Right lung (tissue), 5 donors: ENCODE results near the gene PREX1. TPM values are rescaled to one million over a fixed set of nuclear protein-coding genes. Genes with fewer than 3 reads are reported as not detected.

Experiments
- DNase-seq, 2 donors: peaks; one replicate each; pipeline ENCODE4 v3.0.0-alpha.2; 2013
- polyA plus RNA-seq, 5 donors: library from polyadenylated mRNA; unstranded; fragments of 120-200 nt; gene quantifications; one replicate each; pipeline versions ENCODE4 v1.2.1 to v1.2.3, GENCODE V29; 2013; ENCODE audit warnings: inconsistent platforms in 1 of 5, low replicate concordance in 1 of 5; ENCODE audit not compliant: insufficient read length in 5 of 5, insufficient read depth in 1 of 5

PREX1 gene
- polyA plus RNA-seq, 5 donors: 17.8 to 29.9 (median 19.7) TPM

DNA sequence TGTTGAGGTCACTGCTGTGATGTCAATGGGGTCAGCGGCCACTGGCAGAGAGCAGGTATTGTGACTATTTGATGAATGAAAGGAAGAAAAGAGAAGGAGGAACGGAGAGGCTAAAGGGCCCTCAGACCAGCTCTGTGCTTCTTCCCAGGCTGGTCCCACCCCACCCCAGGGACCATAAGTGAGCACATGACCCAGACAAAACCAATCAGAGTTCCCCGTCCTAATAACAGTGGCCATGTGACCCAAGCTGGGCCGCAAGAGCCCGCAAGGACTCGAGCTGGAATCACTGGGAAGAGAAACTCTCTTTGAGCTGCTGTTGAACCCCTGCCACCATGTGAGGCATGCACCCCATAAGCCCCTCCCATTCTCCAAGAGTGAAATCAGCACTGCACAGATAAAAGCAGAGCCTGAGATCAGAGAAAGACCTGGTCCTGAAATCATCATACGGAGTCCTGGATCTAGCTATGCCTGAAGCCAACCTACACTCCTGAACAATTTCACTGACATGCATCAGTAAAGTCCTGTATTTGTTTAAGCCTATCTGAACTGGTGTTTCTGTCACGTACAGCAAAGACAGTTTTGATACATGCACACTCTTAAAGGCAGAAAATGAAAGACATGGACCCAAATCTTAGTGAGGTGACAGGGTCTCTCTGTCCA is 90.2 kb downstream of the PREX1 start:
- no peak for DNase-seq

DNA sequence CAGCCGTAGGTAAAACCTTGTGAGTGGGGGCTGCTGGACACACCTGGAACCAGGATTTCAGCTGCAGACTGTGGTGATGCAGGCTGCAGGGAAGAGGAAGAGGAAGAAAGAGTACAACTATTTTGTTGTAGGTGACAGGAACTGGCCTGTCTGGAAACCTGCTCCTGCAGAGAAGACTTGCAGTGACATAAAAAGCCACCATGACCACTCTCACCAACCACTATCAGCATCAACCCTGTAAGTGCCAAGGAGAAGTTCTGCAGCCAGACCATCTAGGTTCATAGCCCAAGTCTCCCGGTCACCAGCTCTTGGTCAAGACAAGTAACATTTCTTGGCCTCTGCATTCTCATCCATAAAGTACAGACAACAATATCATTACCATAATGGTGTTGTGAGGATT is 91.2 kb downstream of the PREX1 start:
- DNase-seq: no peak

DNA sequence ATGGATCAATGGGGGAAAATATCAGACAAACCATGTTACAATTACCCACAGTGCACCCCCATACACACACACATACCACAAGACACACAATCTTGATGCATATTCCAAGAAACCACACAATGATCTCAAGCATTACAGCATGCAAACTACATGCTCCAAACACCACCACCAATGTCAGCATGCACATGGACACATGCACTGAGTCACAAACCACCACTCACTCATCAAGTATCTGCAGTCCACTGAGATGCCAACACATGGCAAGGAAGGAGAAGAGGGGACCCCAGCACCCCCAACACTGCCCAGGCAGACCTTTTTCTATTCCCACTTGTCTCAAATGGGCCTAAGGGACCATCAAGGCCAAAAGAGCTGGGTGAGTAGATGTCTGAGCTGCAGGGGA is 91.6 kb downstream of the PREX1 start:
- no peak for DNase-seq

DNA sequence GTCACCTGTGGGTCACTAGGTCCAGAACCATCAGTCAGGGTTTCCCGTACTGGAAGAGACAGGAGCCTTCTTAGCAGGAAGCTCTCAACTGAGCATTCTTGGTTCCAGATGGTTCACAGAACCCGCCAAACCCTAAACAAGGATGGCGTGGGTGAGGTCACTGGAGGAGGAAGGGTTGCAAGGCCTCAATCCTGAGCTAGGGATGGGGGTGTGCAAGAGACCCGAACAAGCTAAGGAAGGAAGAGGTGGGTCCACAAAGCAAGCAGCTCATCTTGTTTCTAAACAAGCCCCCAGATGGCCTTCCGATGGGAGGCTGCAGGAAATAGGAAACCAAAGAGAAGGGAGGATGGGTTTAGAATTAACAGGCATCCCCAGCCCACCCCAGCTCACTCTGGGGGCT is 92.7 kb downstream of the PREX1 start:
- no peak for DNase-seq

DNA sequence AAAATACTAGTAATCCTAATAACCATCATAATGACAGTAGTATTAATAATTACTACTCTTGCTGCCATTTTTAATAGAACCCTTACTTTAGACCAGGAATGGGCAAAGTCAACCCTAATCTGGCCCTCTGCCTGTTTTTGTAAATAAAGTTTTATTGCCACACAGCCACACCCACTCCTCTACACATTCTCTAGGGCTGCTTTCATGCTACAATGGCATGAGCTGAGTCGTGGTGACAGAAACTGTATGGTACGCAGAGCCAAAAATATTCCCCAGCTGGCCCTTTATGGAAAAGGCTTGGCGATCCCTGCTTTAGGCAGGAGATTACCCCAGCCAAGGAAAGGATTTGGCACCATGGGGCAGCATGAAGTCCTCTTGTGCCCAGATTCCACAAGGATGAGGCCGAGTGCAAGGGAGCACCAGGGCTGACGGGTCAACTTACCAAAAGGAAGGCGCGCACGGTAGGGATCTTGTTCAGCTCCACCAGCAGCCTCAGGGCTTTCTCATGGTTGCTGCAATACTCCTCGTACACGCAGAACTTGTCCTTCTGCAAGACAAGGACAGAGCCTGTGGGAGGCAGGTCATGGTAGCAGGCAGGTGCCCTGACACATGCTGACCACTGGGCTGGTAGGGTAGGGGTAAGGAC is 93.6 kb downstream of the PREX1 start:
- DNase-seq: no peak

DNA sequence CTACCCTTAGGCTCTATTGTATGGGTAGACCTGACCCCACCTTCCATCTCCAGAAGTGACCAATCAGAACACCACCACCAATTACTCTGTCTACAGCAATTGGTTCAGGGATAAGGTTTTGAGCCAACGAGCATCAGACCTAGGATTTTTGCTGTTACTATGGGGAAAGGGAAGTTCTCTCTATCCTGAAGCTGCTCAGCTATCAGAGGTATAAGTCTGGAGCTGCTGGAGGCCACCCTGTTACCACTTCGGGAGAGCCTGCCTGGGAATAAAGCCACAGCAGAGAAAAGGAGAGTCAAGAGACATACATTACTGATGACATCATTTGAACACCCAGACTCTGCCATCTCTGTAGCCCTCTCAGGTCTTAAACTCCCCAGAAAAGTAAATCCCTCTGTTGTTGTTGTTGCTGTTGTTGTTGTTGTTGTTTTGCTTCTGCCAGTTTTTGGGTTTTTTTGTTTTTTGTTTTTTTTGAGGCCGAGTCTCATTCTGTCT is 94.5 kb downstream of the PREX1 start:
- no peak for DNase-seq

DNA sequence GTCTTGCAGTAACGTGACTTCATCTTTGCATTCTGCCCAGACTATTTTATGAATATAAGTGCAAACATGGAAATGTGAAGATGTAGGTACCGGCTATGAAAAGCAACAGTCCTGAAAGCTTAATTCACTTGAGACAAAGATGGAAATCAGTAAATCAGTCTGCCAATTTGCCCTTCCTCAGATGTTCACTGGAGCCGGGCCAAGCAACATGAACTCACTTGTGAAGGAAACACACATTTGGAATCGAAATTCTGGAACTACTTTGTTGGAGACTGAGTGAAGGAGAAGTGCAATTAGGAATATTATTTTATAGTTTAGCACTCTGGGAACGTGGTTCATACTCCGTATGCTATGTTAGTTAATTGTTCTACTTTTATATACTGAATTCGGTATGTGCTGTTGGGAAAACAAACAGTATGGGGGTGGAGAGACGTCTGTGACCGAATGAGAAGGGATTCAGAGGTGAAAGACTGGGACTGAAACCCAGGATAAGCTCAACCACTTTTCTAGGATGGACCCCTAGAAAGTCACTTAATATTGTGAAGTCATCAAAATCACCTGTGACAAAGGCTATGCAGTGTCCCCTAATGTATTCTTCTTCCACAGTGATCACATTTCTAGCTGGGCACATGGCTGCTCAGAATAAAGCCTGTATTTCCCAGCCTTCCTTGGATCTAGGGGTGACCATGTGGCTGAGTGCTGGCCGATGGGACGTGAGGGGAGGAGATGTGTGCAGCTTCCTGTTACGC is 95.5 kb downstream of the PREX1 start:
- no peak for DNase-seq

DNA sequence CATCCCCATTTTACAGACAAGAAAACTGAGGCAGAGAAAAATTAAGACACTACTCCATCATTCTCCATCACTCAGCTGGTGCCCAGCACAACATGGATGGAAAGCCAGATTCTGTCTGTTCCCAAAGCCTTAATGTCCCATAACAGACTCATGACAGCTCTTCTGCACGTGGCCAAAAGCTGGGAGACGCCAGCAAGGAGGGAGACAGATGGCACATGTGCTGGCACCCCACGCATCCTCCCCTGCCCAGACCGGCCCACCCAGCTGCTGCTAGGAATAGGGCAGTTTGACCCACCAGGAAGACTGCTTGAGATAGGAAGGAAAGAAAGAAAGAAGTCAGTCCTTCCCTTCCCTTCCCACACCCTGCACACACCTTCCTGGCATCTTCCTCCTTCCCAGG is 96.3 kb downstream of the PREX1 start:
- DNase-seq: no peak

DNA sequence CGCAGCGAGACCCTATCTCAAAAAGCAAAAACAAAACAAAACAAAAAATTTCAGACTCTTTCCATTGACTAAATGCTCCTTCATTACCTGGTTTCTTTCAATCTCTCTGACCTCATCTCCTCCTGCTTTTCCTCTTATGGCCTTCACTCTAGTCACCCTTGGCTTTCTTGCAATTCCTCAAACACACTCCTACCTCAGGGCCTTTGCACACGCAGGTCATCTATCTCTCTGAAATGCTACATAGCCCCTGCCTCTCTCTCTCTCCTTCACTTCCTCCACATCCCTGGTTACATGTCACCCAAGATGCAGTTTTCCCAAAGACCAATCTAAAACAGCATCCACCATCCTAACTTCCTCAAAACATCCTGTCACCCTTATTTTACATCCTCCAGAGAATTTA is 96.8 kb downstream of the PREX1 start:
- DNase-seq: no peak

DNA sequence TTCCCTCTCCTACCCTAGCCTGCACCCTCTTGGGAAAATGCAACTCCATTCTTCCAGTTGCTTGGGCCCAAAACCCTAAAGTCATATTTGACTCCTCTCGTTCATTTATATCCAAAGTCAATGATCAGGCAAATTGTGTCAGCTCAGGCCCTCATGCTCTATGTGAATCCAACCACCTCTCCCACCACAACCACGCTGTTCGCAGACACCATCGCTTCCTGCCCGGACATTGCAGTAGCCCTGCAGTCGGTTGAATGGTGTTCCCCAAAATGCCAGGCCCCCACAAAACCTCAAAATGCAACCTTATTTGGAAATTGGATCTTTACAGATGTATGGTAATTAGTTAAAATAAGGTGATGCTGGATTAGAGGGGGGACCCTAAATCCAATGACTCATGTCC is 98.3 kb downstream of the PREX1 start:
- no peak for DNase-seq

DNA sequence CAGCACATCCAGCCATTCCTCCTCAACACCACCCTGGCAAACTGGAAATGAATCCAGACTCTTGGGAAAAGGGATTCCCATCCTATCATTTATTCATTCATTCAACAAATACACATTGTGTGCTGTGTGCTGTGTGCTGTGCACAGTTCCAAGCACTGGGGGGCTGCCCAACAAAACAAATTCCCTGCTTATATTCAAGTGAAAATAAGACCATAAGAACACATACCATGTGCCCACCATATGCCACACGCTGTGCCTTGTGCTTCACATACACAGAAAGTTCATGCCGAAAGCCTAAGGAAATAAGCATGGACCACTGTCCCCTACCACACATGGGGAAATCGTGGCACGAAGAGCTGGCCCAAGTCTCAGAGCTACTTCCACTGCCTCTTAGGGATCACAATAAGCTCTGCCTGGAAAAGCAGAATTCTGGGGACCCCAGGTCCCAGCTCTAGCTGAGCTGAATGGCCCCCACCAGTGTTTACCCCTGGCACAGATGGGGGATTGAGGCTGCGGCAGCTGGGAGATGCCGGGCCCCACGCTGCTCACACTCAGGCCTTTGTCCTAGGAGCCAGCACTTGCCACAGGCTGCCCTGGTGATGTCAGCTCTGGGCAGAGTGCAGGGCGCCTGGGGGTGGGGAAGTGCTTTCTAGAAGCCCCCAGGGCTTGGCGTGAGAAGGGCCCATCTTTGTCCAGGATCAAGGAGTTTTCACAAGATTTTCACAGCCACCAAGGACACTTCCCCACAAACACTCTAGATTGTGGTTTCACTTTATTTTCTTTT is 99.6 kb downstream of the PREX1 start:
- DNase-seq: no peak

DNA sequence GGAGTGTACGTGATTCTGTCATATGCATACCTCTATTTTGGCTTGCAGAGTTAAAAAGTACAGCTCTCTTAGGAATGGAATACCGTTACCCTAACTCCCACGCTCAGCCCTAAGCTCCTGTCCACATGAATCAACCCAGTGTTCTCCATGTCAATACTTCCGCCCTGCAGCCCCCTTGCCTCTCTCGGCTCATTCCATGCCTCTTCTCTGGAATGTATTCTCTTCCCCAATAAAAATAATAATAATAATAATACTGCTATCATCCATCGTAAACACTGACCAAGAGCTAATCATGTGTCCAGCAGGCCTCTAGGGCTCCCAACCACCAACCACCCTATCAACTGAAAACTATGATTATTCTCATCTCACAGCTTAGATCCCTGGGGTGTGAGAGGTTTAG is 100.6 kb downstream of the PREX1 start:
- no peak for DNase-seq

DNA sequence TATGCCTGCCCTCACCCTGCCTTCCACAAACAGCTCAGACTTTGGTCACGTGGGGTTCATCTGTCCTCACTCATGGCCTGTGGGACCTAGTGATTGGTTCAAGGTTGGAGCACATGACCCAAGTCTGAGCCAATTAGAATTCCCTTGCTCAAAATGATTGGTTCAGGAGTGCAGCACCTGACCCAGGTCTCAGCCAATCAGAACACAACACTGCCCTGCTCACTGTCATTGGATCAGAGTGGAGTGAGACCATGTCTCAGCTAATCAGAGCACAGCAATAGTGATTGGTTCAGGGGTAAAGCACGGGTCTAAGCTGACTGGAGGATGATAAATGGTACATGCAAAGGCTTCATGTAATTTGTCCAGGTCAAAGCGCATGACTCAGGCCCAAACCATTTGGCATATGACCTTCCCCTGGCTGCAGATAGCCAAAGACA is 102.2 kb downstream of the PREX1 start:
- DNase-seq: no peak

DNA sequence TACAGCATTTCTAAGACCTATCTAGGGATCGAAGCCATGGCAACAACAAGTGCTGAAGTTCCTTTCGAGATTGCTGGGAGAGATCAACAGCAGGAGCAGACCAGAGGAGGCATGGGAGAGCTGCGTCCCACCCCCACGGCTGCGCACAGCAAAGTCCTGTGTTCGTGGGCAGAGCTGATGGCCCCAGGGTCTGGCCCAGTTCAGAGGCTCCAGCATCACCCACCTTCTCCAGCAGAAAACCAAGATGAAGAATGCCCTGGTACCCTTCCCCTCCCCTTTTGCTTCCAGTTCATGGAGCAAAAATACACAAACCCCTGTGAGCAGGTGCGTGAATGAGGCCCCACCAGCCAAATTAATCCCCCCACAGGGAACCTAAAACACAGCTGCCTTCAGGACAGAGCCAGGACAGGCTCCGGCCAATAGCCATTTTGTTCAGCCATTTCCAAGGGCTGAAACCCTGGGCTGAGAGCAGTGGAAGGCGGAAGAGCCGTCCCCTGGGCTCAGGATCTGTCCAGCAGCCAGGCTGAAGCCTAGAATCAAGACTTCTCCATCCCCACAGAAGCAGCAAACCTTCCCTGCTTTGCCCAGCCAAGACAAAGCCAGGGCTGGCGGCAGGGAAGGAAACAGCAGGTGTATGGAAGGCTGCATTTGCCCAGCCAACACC is 102.8 kb downstream of the PREX1 start:
- DNase-seq: no peak

DNA sequence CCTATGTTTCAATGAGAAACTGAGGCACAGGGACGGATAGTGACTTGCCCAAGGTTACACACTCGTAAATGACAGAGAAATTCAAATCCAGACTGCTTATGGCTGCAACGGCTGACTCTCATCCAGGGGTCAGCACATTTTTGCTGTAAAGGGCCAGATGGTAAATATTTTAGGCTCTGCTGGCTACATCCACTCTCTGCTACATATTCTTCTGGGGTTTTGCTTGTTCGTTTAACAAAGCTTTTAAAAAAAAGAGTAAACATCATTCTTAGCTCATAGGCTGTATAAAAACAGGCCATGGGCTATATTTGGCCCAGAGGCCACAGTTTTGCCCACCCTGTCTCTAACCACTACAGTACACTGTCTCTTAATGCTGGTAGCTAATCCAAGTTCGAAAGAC is 103.4 kb downstream of the PREX1 start:
- no peak for DNase-seq

DNA sequence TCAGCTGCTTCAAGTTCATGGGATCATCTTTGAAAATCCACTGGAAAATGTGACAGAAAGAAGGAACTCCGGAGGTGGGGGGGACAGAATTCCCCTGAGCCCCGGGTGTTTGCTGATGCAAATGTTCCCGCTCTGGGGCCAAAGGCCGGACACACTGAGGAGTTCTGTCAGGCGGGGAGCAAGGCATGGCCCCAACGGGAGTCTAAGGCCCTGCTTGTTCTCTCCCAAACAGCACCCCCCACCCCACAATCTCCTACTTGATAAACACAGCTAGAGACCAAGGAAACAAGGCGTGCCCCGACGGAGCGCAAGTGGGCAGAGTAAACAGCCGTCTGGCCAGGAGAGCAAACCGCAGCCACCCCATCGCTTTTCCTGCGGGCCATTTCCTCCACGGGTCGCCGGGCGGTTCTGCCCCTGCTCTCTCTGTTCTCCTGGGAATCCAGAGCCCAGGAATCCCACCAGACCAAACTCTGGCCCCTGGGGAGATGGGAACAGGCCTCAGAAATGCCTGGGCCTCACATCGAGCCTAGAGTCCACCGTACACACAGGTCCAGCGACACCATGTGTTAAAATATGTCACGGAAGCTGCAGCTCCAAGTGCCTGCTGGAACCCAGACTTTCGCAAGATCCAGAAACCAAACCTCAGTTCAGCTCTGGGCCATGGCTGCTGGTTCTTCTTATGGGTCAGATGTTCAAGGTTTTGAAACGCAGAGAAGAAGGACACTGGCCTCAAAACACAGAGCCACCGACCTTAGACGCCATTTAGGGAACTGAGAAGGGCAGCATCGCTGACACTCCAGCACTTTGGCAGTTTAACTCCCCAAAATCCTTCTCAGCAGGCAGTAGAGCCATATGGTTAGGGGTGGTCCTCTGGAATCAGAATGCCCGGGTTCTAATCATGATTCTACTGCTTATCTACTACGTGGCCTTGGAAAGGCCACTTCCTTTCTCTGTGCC is 104.2 kb downstream of the PREX1 start:
- DNase-seq: no peak

DNA sequence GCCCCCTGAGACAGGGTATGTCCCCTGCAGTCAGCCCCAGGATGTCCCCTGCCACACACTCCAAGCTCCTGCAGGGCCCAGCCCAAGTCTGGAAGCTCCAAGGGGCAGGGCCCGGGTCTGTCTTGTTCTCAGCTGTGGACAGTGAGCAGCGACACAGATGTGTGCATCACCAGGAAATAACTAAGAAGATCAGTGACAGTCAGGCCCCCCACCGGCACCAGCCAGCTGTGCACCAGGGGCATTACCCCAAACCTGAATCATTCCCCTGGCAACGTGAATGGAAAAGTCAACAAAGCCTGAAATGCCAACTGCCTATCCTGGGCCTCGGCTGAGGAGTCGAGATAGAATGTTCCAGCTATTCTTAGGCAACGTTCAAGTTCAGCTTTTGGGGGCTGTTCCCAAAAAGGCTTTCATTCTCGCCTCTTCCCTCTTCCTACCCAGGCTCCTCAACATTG is 105.0 kb downstream of the PREX1 start:
- DNase-seq: no peak

DNA sequence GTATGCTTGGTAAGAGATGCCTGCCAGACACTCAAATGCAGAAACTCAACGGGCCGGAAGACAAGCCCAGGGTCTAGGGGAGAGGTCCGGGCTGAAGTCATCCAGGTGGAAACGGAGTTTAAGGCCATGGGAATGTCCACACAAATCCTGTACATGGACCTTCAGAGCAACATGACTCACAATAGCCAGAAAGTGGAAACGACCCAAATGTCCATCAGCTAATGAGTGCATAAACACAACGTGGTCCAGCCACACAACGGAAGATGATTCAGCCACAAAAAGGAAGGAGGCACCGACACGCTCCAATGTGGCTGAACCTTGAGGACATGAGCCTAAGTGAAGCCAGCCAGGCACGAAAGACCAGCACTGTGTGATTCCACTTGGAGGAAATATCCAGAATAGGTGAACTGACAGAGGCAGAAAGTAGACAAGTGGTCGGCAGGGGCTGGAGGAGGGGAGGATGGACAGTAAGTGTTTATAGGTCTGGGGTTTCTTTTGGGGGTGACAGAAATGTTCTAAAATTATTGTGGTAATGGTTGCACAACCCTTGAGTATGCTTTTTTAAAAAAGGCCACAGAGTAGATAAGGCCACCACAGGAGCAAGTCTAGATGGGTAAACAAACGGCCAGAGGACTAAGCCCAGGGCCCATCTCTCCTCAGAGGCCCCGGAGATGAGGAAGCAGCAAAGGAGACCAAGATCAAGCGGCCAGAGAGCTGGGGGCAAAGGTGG is 105.6 kb downstream of the PREX1 start:
- DNase-seq: no peak

DNA sequence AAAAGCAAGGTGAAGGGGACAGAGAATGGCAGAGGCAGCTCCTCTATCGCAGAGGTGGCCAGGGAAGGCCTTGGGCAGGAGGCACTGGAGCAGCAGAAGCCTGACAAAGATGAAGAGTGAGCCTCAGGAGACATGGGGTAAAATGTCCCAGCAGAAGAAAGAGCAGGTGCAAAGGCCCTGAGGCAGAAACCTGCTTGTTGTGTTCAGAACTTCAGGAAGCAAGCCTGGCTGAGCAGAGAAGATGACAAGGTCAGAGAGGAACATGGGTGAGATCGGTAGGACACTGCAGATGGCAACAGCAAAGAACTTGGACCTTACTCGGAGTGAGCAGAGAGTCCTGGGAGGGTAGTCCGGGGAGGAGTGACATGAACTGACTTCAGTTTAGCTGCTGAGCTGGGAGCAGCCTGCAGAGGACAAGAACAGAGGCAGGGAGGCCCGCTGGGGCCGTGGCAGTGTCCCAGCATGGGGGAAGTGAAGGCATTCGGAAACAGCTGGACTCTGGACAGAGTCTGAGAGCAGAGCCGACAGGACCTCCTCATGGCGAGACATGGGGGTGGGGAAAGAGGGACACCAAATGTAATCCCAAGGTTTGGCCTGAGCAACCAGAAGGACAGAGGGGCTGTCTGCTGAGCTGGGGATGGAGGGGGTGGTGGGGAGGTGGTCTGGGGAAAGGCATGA is 106.3 kb downstream of the PREX1 start:
- DNase-seq: no peak
